HG03442 (cell line): ENCODE measurements around the gene VAV1.
"Not testable (repeated sequence)": the region's sequence is repeated elsewhere in the genome, so short reads cannot be mapped to it uniquely, and the experiment has no call there.

ENCODE experiments used
- ATAC-seq: cut with Tn5 transposase; IDR thresholded peaks from one replicate; pipeline ENCODE4 v1.9.1; 2021; ENCODE audit warnings: mild to moderate bottlenecking, moderate library complexity; ENCODE audit not compliant: unreplicated experiment

The VAV1 gene

GRCh38 chr19:6779206-6779605 lies 6.7 kb downstream of the VAV1 start:
- ATAC-seq, result no peak

GRCh38 chr19:6787393-6787792 lies 14.9 kb downstream of the VAV1 start:
- no peak for ATAC-seq

GRCh38 chr19:6788896-6789295 lies 16.4 kb downstream of the VAV1 start:
- no peak for ATAC-seq

GRCh38 chr19:6790194-6791128 lies 18.0 kb downstream of the VAV1 start:
- no peak for ATAC-seq

- ATAC-seq, result no peak
Measured at GRCh38 chr19:6791237-6791636, 18.7 kb downstream of the VAV1 start.

- no peak for ATAC-seq
Measured at GRCh38 chr19:6793411-6793810, 20.9 kb downstream of the VAV1 start.

GRCh38 chr19:6793973-6794372 lies 21.5 kb downstream of the VAV1 start:
- ATAC-seq, result no peak

GRCh38 chr19:6794686-6795431 lies 22.4 kb downstream of the VAV1 start:
- ATAC-seq, result no peak

GRCh38 chr19:6796278-6796677 lies 23.8 kb downstream of the VAV1 start:
- no peak for ATAC-seq

GRCh38 chr19:6797646-6798045 lies 25.1 kb downstream of the VAV1 start:
- no peak for ATAC-seq

GRCh38 chr19:6800160-6800790 lies 27.8 kb downstream of the VAV1 start:
- ATAC-seq, result not testable (repeated sequence)

- ATAC-seq, result no peak
Measured at GRCh38 chr19:6800991-6801484, 28.5 kb downstream of the VAV1 start.

GRCh38 chr19:6801485-6802086 lies 29.1 kb downstream of the VAV1 start:
- peak; percentile 38 for ATAC-seq

- ATAC-seq, result no peak
Measured at GRCh38 chr19:6802336-6803035, 30.0 kb downstream of the VAV1 start.

- ATAC-seq, result no peak
Measured at GRCh38 chr19:6803036-6803404, 30.5 kb downstream of the VAV1 start.

- ATAC-seq, result no peak
Measured at GRCh38 chr19:6806488-6806887, 34.0 kb downstream of the VAV1 start.

GRCh38 chr19:6807291-6807690 lies 34.8 kb downstream of the VAV1 start:
- no peak for ATAC-seq

GRCh38 chr19:6808494-6808893 lies 36.0 kb downstream of the VAV1 start:
- no peak for ATAC-seq

GRCh38 chr19:6809262-6809661 lies 36.8 kb downstream of the VAV1 start:
- ATAC-seq, result no peak

- ATAC-seq, result no peak
Measured at GRCh38 chr19:6811378-6811777, 38.9 kb downstream of the VAV1 start.
